ENCODE data around the gene MIB2.
"Not testable (repeated sequence)": the region's sequence is repeated elsewhere in the genome, so short reads cannot be mapped to it uniquely, and the experiment has no call there.

The MIB2 gene

GRCh38 chr1:1664941-1665814 is 49.9 kb downstream of the MIB2 start:
- Histone ChIP-seq H3K4me3 (ENCODE audit: low read length) (no peak overlapping the region), H3K27ac (ENCODE audit: low read depth, low read length) (no peak overlapping the region), H3K9ac (ENCODE audit: low read length) (no peak overlapping the region), H3K27me3 (ENCODE audit: control insufficient read depth, insufficient read depth, low read length) (no peaks in the 10 kb centered on the region), H3K36me3 (ENCODE audit: control insufficient read depth, insufficient read depth, low read length) (peaks cover 23% of the 10 kb centered on the region), H3K4me1 (ENCODE audit: control insufficient read depth, insufficient read depth, low read length) (no peaks in the 10 kb centered on the region)

- H3K4me3 ChIP-seq (ENCODE audit: low read length): no peak overlapping the region
- peaks cover 26% of the 10 kb centered on the region for H3K36me3 ChIP-seq (ENCODE audit: control insufficient read depth, insufficient read depth, low read length)
- H3K4me1 ChIP-seq (ENCODE audit: control insufficient read depth, insufficient read depth, low read length): no peaks in the 10 kb centered on the region
- no peaks in the 10 kb centered on the region for H3K27me3 ChIP-seq (ENCODE audit: control insufficient read depth, insufficient read depth, low read length)
- no peak overlapping the region for H3K27ac ChIP-seq (ENCODE audit: low read depth, low read length)
- no peak overlapping the region for H3K9ac ChIP-seq (ENCODE audit: low read length)
Observed at GRCh38 chr1:1665815-1666251, 50.5 kb downstream of the MIB2 start.

DNA sequence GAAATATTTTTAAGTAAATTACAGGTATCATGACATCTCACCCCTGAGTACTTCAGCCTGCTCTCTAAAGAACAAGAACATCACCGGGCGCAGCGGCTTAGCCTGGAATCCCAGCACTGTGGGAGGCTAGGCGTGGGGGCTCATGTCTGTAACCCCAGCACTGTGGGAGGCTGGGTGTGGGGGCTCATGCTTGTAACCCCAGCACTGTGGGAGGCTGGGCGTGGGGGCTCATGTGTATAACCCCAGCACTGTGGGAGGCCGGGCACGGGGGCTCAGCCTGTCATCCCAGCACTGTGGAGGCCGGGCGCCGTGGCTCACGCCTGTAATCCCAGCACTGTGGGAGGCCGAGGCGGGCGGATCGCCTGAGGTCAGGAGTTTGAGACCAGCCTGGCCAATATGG is 51.2 kb downstream of the MIB2 start:
- H3K36me3 ChIP-seq (ENCODE audit: control insufficient read depth, insufficient read depth, low read length): peaks cover 26% of the 10 kb centered on the region
- no peak overlapping the region for H3K9ac ChIP-seq (ENCODE audit: low read length)
- H3K4me1 ChIP-seq (ENCODE audit: control insufficient read depth, insufficient read depth, low read length): no peaks in the 10 kb centered on the region
- H3K4me3 ChIP-seq (ENCODE audit: low read length): no peak overlapping the region
- H3K27ac ChIP-seq (ENCODE audit: low read depth, low read length): no peak overlapping the region
- no peaks in the 10 kb centered on the region for H3K27me3 ChIP-seq (ENCODE audit: control insufficient read depth, insufficient read depth, low read length)

DNA sequence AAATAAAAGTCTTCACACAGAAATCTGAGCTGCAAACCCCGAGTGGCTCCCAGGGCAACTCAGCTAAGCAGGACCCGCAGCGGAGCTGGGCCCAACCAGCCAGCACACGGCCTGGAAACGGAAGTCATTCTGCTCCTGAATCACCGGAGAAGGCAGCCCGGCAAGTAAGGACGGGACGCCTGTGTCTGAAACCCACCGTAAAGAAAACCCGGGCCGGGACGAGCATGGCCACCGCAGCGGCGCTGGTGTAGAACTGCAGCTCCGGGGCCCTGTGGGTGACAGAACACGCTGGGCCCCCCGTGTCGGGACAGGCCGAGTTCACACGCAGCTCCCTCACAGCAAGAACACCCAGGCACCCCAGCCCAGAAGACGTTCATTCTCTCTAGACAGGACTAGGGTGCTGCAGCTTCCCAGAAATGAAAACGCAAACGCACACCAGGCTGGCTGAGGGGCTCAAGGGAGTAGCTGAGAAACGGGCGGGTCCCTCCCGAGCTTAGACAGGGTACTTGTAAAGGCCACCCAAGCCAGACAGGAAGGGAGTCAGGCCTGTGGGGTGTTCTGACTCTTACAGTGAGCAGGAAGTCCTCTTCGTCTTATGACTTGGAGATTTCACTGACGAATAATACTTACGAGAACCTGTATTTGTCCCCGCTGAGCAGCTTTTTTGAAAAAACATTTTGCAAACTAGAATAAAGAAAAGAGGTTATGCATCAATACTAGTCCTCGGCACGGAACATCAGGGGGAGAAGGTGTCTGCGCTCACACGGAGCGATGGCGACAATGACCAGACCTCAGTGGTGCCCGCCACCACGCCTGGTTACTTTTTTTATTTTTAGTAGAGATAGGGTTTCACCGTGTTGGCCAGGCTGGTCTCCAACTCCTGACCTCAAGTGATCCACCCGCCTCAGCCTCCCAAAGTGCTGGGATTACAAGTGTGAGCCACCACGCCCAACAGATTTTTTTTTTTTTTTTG is 54.5 kb downstream of the MIB2 start:
- H3K36me3 ChIP-seq (ENCODE audit: control insufficient read depth, insufficient read depth, low read length): peaks cover 26% of the 10 kb centered on the region
- H3K27me3 ChIP-seq (ENCODE audit: control insufficient read depth, insufficient read depth, low read length): no peaks in the 10 kb centered on the region
- H3K9ac ChIP-seq (ENCODE audit: low read length): no peak overlapping the region
- H3K27ac ChIP-seq (ENCODE audit: low read depth, low read length): no peak overlapping the region
- no peak overlapping the region for H3K4me3 ChIP-seq (ENCODE audit: low read length)
- H3K4me1 ChIP-seq (ENCODE audit: control insufficient read depth, insufficient read depth, low read length): no peaks in the 10 kb centered on the region

GRCh38 chr1:1670866-1671265 is 55.6 kb downstream of the MIB2 start:
- Histone ChIP-seq H3K36me3 (ENCODE audit: control insufficient read depth, insufficient read depth, low read length) (peaks cover 18% of the 10 kb centered on the region), H3K27me3 (ENCODE audit: control insufficient read depth, insufficient read depth, low read length) (no peaks in the 10 kb centered on the region), H3K27ac (ENCODE audit: low read depth, low read length) (no peak overlapping the region)

DNA sequence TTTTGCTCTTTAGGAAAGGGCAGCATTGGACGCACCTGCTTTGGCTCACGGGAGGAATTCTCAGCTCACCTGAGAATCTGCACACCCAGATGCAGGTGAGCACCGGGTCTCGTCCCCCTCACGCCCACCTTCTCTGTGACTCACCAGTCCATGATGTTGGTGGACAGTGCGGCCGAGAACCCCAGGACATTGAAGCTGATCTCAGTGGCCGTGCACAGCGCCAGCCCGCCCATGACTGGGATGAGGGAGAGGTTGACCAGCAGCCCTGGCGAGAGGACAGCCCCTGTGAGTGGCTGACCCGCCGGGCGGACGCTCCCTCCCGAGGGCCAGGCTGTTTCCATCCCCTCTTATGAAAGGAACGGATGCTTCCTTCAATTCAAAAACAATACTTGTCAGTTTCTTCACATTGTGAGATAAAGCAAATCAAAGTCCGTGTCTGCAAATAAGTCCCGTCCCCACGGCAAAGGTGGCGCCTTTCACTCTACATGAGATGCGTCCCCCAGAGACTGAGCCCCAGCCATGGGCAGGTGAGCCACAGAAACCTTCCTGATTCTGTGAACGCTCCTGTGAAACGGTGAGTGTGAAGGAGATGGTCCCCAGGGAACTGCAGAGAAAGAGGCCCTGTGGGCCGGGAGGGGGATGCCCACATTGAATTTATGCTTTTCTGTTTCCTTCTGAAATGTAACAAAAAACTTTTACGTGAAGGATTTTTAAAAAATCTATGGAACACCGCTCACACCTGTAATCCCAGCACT is 56.2 kb downstream of the MIB2 start:
- no peaks in the 10 kb centered on the region for H3K27me3 ChIP-seq (ENCODE audit: control insufficient read depth, insufficient read depth, low read length)
- no peak overlapping the region for H3K4me3 ChIP-seq (ENCODE audit: low read length)
- H3K36me3 ChIP-seq (ENCODE audit: control insufficient read depth, insufficient read depth, low read length): peaks cover 11% of the 10 kb centered on the region
- no peak overlapping the region for H3K27ac ChIP-seq (ENCODE audit: low read depth, low read length)
- H3K9ac ChIP-seq (ENCODE audit: low read length): no peak overlapping the region
- no peaks in the 10 kb centered on the region for H3K4me1 ChIP-seq (ENCODE audit: control insufficient read depth, insufficient read depth, low read length)

More at GRCh38 chr1:1670866-1671265, 55.6 kb downstream of the MIB2 start:
- H3K9ac ChIP-seq (ENCODE audit: low read length): no peak overlapping the region
- no peak overlapping the region for H3K4me3 ChIP-seq (ENCODE audit: low read length)
- H3K4me1 ChIP-seq (ENCODE audit: control insufficient read depth, insufficient read depth, low read length): no peaks in the 10 kb centered on the region

DNA sequence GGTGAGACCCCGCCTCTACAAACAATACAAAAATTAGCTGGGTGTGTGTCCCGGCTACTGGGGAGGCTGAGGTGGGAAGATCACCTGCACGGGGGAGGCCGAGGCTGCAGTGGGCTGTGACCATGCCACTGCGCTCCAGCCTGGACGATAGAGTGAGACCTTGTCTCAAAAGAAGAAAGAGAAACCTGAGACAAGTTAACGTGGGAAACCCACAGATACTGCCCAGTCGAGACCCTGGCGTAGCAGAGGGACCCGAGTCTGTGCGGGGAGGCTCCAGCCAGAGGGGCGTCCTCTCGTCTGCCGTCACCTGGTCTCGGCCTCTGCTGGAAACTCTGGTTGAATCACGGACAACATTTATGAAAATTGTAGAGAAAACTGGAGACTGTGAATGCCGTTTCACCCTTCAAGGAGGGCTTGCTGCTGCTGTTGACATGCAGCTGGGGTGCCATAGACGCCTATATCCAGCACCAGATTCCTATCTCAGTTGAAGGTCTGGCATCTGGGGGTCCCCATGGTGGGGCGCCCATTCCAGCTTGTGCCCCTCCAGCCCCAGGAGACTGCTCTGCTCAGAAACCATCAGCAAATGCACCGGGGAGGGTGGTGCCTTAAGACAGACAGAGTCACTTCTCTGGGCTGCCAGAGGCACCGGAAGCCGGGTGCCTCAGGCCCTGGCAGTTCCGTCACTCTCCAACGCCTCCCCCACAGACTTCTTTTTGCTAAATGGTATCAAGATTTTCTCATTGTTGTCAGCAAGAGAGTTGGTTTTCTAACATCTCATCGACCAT is 57.1 kb downstream of the MIB2 start:
- Histone ChIP-seq H3K4me3 (ENCODE audit: low read length) (no peak overlapping the region), H3K36me3 (ENCODE audit: control insufficient read depth, insufficient read depth, low read length) (peaks cover 10% of the 10 kb centered on the region), H3K9ac (ENCODE audit: low read length) (no peak overlapping the region), H3K27ac (ENCODE audit: low read depth, low read length) (no peak overlapping the region), H3K27me3 (ENCODE audit: control insufficient read depth, insufficient read depth, low read length) (no peaks in the 10 kb centered on the region), H3K4me1 (ENCODE audit: control insufficient read depth, insufficient read depth, low read length) (no peaks in the 10 kb centered on the region)

DNA sequence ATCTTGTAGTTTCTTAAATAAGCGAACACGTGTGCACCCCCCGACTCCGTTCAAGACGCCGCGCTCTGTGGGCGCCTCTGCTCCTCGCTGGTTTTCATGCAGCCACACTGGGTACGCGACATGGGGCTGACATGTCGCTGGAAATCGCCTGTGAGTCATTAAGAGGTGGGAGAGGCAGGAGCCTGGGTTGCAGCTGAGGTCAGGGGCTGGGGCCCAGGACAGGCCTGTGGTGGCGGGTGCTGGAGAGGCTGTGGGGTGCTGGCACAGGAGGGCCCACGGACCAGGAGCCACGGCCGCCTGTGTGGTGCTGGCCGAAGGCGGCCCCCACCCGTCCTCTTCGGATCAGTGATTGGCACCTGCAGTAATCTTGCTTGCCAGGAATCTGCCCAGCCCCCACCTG is 59.5 kb downstream of the MIB2 start:
- not testable (repeated sequence) for H3K4me3 ChIP-seq (ENCODE audit: low read length); H3K36me3 ChIP-seq (ENCODE audit: control insufficient read depth, insufficient read depth, low read length); H3K27me3 ChIP-seq (ENCODE audit: control insufficient read depth, insufficient read depth, low read length); H3K9ac ChIP-seq (ENCODE audit: low read length); H3K4me1 ChIP-seq (ENCODE audit: control insufficient read depth, insufficient read depth, low read length); H3K27ac ChIP-seq (ENCODE audit: low read depth, low read length)

DNA sequence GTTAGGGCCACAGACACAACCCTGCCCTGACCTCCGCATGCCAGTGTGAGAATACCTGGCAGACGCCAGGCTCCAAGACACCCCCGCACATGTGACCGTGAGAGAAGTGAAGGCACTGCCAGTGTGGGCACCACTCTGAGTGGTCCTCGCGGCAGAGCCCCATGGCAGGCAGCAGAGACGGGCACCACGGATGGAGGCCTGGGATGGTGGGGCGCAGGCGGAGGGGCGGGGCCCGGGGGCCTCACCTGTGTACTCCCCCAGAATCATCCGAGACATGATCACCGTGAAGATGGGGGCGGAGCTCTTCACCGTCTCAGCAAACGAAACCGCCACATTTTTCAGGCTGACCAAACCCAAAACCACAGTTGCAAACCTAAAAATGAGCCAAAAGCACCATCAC is 59.9 kb downstream of the MIB2 start:
- H3K27me3 ChIP-seq (ENCODE audit: control insufficient read depth, insufficient read depth, low read length); H3K27ac ChIP-seq (ENCODE audit: low read depth, low read length); H3K4me3 ChIP-seq (ENCODE audit: low read length); H3K9ac ChIP-seq (ENCODE audit: low read length); H3K36me3 ChIP-seq (ENCODE audit: control insufficient read depth, insufficient read depth, low read length); H3K4me1 ChIP-seq (ENCODE audit: control insufficient read depth, insufficient read depth, low read length): not testable (repeated sequence)

GRCh38 chr1:1676087-1676486 is 60.8 kb downstream of the MIB2 start:
- not testable (repeated sequence) for H3K36me3 ChIP-seq (ENCODE audit: control insufficient read depth, insufficient read depth, low read length); H3K4me3 ChIP-seq (ENCODE audit: low read length); H3K27ac ChIP-seq (ENCODE audit: low read depth, low read length); H3K9ac ChIP-seq (ENCODE audit: low read length); H3K4me1 ChIP-seq (ENCODE audit: control insufficient read depth, insufficient read depth, low read length); H3K27me3 ChIP-seq (ENCODE audit: control insufficient read depth, insufficient read depth, low read length)

DNA sequence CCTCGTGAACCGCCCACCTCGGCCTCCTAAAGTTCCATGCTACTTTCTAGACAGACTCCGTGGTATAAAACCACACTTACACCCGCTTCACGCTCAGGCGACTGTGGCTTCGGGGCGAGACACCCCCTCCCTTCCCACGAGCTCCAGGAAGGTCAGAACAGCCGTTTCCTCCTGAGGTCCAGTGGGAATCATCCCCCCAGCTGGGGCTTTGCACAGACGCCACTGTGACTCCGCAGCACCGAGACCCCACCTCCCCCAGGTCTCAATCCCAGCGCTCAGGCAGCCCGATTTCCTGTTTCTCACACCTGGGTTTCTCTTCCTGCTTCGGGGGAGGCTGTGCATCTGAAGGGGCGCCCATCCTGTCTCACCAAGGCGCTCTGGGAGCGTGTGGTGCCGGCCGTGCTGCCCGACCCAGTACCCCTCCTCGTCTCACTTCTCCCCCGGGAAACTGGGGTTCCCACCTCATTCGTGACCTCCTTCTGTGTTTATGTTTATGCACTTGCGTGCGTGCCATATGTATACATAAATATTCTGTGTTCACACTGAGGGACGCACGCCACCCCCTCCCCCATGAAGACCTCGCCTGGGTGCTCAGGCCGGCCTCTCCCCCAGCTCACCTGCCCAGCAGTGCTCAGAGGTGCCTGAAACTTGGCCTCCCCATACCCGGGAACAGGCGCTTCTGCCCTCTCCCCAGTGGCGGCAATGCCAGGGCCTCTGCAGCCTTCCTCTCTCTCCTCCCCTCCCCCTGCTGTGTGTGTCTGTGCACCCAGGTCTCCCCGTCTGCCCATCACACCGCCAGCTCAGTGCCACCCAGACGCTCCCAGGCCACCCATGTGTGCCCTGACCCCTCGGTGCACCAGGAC is 62.6 kb downstream of the MIB2 start:
- Histone ChIP-seq H3K4me3 (ENCODE audit: low read length) (peak overlapping the region; percentile 45), H3K9ac (ENCODE audit: low read length) (no peak overlapping the region), H3K27ac (ENCODE audit: low read depth, low read length) (no peak overlapping the region), H3K4me1 (ENCODE audit: control insufficient read depth, insufficient read depth, low read length) (no peaks in the 10 kb centered on the region), H3K36me3 (ENCODE audit: control insufficient read depth, insufficient read depth, low read length) (no peaks in the 10 kb centered on the region), H3K27me3 (ENCODE audit: control insufficient read depth, insufficient read depth, low read length) (no peaks in the 10 kb centered on the region)

Data from rectal smooth muscle tissue (tissue), 1 donor.